Vagina (tissue), 2 donors: Measurements from ENCODE around the gene NUP35. TPM values are rescaled to one million over a fixed set of nuclear protein-coding genes. Genes with fewer than 3 reads are reported as not detected.

ENCODE experiments used
- DNase-seq, 2 donors: peaks; one replicate each; pipeline ENCODE4 v3.0.0-alpha.2; 2017; ENCODE audit errors: extremely low spot score in 2 of 2
- H3K27ac ChIP-seq: fragments of 200-600 bp; sonication (generic); one replicate; pipeline ENCODE4 v1.5.1; 2019
- H3K27me3 ChIP-seq: fragments of 200-600 bp; sonication (generic); one replicate; pipeline ENCODE4 v1.5.1; 2019
- H3K36me3 ChIP-seq, 2 donors: fragments of 200-600 bp; sonication (generic); one replicate each; pipeline ENCODE4 v1.5.1; 2017 to 2019
- H3K4me1 ChIP-seq: fragments of 200-600 bp; sonication (generic); one replicate; pipeline ENCODE4 v1.5.1; 2019
- H3K4me3 ChIP-seq, 2 donors: fragments of 200-600 bp; sonication (generic); 1 replicate in 1 of 2; 2 replicates in 1 of 2; pipeline ENCODE4 v1.5.1; 2016 to 2019
- H3K9me3 ChIP-seq: fragments of 200-600 bp; sonication (generic); one replicate; pipeline ENCODE4 v1.5.1; 2019
- CTCF ChIP-seq, 3 experiments: fragments of 450-650 bp in 2 of 3; fragments of 200-600 bp in 1 of 3; sonication (generic) in 1 of 3; IDR thresholded peaks; one replicate each; pipeline ENCODE4 v1.5.1; 2017 to 2019; ENCODE audit warnings: antibody characterized with exemption in 3 of 3, mild to moderate bottlenecking in 2 of 3, moderate library complexity in 2 of 3
- POLR2A ChIP-seq, 2 donors: fragments of 450-650 bp; IDR thresholded peaks; one replicate each; pipeline ENCODE4 v1.6.1; 2017; ENCODE audit warnings: antibody characterized with exemption in 2 of 2, mild to moderate bottlenecking in 2 of 2, moderate library complexity in 2 of 2
- POLR2AphosphoS5 ChIP-seq, 2 donors: sonication (generic); formaldehyde crosslinking; IDR thresholded peaks; one replicate each; pipeline ENCODE4 v1.9.0; 2017; ENCODE audit warnings: antibody characterized with exemption in 2 of 2, mild to moderate bottlenecking in 2 of 2, low read depth in 1 of 2; ENCODE audit not compliant: insufficient read depth in 1 of 2
- intact Hi-C: fragments of 100-400 bp; cut with DNase I; formaldehyde crosslinking; loops from one replicate; pipeline ENCODE4 v1.15.1; 2023
- total RNA-seq: library from RNA; depleted of rRNA; stranded (reverse); fragments of >200 nt; gene quantifications from one replicate; pipeline ENCODE4 v1.2.3, GENCODE V29; 2016

NUP35 gene
- total RNA-seq, 1 donor from 2014 or later: 18.4 TPM

- Histone ChIP-seq H3K27ac (no peak overlapping the region), H3K9me3 (no peaks in the 10 kb centered on the region), H3K4me3 (no peak overlapping the region), H3K36me3 (no peaks in the 10 kb centered on the region), H3K27me3 (no peaks in the 10 kb centered on the region), H3K4me1 (no peaks in the 10 kb centered on the region)
- intact Hi-C loops: no loop called here
- TF ChIP-seq CTCF (IDR thresholded peaks at IDR 0.05): no peak
- TF ChIP-seq POLR2A (IDR thresholded peaks at IDR 0.05): no peak
- TF ChIP-seq POLR2AphosphoS5 (IDR thresholded peaks at IDR 0.05; ENCODE audit: insufficient read depth in 1 of 2, low read depth in 1 of 2): no peak
- DNase-seq: no peak
Observed at GRCh38 chr2:183207110-183207509, 82.9 kb downstream of the NUP35 start.

DNA sequence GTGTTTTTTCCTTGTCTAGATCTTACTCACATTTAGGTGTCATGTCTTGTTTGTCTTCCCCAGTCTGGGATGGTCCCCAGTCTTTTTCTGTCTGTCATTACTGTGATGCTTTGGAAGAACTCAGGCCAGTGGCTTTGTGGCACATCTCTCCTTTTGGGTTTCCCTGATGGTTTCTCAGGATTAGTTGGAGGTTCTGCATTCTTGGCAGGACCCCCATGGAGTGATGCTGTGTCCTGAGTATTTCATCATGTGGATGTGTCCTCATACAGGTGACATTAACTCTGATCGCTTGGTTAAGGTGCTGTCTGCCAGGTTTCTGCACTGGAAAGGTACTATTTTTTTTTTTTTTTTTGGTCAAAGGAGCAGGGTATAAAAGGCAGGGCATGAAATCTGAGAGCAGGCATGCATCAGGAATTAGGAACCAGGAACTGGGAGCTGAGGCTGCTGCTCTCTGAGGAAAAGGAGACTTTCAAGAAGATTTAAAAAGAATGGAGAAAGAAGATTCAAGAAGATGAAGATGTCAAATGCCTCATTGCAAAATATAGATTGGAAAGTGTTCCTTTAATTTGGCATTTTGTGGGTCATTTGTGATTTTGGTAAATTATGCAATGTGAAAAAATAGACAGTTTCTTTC, 85.3 kb downstream of the NUP35 start:
- intact Hi-C loops: no loop called here

More for the DNA sequence above, 85.3 kb downstream of the NUP35 start:
- Histone ChIP-seq H3K27me3 (no peaks in the 10 kb centered on the region), H3K9me3 (no peaks in the 10 kb centered on the region), H3K4me3 (no peak overlapping the region), H3K27ac (no peak overlapping the region), H3K4me1 (no peaks in the 10 kb centered on the region), H3K36me3 (no peaks in the 10 kb centered on the region)
- DNase-seq: no peak
- TF ChIP-seq POLR2A (IDR thresholded peaks at IDR 0.05): no peak

Other genes starting within 250 kb of the NUP35 start
- gene NCKAP1, start 86.0 kb upstream of the NUP35 start, total RNA-seq: 135 TPM
- 1.7 TPM for gene DUSP19, start 45.7 kb upstream of the NUP35 start, total RNA-seq